VCaP (cell line): ENCODE results near the gene BIVM.
A peak's percentile ranks its signal among the peaks of the same experiment; 100 is the strongest.

Experiments used
- H3K27ac ChIP-seq: fragments of 450-650 bp; 2 replicates; pipeline ENCODE4 v1.5.1; 2017
- TF ChIP-seq, protein P1 (sequence below): fragments of 450-650 bp; conservative IDR thresholded peaks from 2 replicates; pipeline ENCODE4 v1.5.1; 2017; ENCODE audit warnings: mild to moderate bottlenecking, moderate library complexity

The BIVM gene

DNA sequence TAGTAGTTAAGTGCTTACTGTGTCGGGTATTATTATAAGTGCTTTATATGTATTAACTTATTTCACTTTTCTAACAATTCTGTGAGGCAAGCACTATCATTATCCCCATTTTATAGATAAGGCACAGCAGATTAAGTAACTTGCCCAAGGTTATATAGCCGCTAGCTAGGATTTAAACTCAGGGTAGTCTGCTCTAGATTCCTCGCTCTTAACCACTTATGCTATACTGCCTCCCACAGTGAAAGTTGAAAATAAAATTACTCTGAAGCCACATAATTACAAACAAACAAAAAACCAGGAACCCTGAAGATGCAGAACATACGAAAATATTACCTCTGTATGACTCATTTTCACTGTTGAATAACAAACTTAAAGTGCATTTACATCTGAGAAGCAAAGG is 29.2 kb upstream of the BIVM start:
- no peak overlapping the region for H3K27ac ChIP-seq
- TF ChIP-seq, protein P1, sequence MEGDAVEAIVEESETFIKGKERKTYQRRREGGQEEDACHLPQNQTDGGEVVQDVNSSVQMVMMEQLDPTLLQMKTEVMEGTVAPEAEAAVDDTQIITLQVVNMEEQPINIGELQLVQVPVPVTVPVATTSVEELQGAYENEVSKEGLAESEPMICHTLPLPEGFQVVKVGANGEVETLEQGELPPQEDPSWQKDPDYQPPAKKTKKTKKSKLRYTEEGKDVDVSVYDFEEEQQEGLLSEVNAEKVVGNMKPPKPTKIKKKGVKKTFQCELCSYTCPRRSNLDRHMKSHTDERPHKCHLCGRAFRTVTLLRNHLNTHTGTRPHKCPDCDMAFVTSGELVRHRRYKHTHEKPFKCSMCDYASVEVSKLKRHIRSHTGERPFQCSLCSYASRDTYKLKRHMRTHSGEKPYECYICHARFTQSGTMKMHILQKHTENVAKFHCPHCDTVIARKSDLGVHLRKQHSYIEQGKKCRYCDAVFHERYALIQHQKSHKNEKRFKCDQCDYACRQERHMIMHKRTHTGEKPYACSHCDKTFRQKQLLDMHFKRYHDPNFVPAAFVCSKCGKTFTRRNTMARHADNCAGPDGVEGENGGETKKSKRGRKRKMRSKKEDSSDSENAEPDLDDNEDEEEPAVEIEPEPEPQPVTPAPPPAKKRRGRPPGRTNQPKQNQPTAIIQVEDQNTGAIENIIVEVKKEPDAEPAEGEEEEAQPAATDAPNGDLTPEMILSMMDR: no peak

DNA sequence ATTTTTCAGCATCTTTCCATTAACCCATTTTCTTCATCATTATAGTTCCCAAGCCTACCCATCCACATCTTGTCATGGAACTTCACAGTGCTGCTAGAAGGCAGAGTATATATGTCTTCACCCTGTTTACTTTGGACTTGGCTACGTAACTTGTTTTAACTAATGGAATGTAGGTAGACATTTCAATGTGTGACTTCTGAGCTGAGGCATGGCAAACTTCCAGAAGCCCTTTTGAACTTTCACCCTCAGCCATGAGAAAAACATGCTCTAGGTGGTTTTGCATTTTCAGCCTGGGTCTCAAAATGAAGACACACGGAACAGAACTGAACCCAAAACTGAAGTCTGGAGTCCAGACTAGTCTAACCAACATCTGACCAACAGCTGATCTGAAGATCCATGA is 28.5 kb upstream of the BIVM start:
- TF ChIP-seq, protein P1: no peak
- H3K27ac ChIP-seq: no peak overlapping the region

DNA sequence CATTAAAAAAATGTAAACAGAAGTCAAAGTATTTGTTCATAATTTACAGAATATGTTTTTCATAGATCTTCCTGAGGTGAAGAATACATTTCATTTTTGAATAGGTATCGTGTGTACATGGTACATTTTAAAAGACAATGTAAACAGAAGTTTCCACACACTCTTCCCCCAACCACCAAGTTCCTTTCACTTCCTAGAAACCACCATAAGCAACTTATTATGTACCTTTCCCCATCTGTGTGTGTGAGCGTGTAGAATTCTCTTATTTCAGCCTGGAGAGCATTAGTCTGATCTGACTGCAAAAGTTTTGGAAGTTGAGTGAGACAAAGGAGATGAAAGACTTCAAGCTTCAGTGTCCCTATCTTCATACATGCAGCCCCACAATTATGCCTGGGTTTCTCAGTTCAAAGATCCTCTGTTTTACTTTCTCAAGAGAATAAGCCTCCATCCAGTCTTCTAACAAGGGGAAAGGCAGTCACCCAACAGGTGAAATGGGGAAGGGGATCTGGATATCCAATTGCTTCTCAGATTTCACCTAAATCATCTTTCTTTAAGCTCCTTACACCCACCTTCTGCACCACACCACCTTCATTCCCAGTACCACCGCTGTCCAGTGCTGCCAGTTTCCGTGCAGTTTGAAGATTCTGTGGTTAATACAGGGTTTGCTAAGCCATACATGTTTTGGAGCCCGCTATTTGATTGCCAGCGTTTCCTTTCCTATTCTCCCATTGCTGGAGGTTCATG is 27.4 kb upstream of the BIVM start:
- H3K27ac ChIP-seq: no peak overlapping the region
- TF ChIP-seq, protein P1: no peak

DNA sequence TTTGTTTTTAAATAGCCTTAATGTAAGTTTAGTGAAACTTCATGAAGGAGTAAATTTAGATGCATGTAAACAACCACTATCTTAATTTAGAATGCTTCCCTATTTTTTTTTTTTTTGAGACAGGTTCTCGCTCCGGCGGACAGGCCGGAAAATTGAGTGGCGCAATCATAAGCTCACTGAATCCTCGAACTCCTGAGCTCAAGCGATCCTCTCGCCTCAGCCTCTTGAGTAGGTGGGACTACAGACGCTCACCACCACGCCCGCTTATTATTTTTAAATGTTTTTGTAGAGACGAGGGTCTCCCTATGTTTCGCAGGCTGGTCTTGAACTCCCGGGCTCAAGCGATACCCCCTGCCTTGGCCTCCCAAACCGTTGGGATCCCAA is 26.9 kb upstream of the BIVM start:
- TF ChIP-seq, protein P1: no peak
- H3K27ac ChIP-seq: no peak overlapping the region

DNA sequence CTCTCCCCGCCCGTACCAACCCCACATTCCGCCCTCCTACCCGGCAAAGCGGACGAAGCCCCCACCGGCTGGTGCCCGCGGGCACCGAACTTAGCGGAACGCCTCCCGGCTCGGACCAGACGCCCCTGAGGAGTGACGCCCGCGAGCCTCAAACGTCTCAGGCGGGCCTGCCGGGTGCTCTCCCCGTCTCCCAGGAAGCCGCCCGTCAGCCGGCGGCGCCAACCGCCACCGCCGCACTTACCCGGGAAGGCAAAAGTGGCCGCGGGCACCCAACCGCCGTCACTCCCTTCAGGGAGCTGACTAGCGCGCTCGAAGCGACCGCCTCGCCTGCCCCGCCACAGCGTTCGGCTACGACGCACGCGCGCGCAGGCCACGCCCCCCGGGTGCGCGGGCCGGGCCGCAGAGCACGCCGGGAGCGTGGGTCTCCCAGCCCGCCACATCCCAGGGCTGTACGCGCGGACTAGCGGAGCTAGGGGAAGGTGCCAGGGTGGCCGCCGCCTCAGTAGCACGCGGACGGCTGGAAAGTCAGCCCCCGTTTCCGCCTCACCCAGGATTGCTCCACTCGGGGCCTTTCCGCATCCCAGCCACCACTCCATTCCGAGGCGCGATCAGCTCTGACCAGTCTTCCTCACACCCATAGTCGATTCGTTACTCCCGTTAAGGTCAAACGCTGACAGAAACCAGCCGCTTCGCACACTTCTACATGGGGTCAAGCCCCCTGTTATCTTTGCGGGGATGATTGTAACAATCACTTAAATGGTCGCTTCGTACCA is 25.3 kb upstream of the BIVM start, which contains the start of gene TEX30:
TSS of gene TEX30 (minus strand) at position 346 of the 773 bp plus-strand sequence. CDS start 3,760 bp downstream, outside the sequence.
- TF ChIP-seq, protein P1: no peak
- peak within 1 kb of the TSS; percentile 75 for H3K27ac ChIP-seq

DNA sequence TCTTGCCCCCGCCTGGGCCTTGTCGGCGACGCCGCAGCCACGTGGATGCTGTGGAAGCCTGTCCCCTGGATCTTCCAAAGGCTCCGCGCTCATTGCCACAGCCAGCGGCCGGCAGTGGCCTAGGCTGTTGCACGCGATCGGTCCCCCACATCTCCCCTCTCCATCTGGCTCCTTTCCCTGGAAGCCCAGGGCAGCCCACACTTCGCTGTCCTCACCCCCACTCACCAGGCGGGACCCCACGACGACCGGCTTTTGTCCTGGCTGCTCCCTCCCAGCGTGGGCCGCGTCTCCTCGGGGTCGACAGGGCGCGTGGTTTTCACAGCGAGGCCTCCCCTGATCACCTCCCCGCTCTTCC is 24.7 kb upstream of the BIVM start:
- H3K27ac ChIP-seq: peak overlapping the region; percentile 75
- TF ChIP-seq, protein P1: no peak

DNA sequence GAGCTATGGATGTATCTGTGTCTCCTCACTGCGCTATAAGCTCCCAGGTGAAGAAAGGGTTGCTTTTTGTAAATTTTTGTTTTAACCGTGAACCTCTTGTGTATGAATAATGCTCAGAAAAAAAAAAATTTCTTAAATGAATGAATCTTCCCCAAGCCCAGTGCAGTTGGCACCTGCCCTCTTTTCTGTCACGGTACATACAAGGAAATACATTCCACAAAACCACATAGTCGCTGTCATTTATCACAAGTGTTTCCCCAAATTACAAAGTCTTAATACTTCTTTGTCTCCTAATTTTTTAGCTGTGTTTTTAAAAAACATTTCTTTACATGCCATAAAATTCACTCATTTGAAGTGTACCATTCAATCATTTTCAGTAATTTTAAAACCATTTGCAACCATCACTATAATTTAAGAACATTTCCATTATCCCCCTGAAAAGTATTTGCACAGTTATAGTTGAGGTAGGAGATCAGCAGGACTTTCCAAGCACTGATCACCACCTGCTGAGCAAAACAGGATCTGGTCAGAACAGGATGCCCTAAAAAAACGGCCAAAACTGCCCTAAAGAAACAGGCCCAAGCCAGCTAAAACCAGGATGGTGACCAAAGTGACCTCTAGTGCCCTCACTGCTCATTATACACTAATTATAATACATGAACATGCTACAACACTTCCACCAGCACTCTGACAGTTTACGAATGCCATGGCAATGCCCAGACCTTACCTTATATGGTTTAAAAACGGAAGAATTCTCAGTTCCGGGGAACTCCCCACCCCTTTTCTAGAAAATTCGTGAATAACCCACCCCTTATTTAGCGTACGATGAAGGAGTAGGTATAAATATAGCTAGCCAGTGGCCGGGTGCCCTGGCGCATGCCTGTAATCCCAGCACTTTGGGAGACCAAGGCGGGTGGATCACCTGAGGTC is 24.1 kb upstream of the BIVM start:
- TF ChIP-seq, protein P1: no peak
- 0 out of 2 replicates have a peak overlapping the region, but pooled peaks have one; percentile 75 for H3K27ac ChIP-seq
